Adrenal gland (tissue), 12 donors: ENCODE results near the gene SLC35F1. TPM values are rescaled to one million over a fixed set of nuclear protein-coding genes. Genes with fewer than 3 reads are reported as not detected.

Experiments used
- DNase-seq, 7 donors: peaks; one replicate each; pipeline ENCODE4 v3.0.0-alpha.2; 2019 to 2020
- H3K27ac ChIP-seq, 5 donors: fragments of 200-600 bp; sonication (generic) in 4 of 5; 1 replicate in 3 of 5; 2 replicates in 2 of 5; pipeline versions ENCODE4 v1.5.1 to v1.8.0; 2016 to 2020; ENCODE audit warnings: mild to moderate bottlenecking in 1 of 5
- H3K27me3 ChIP-seq: fragments of 200-600 bp; 2 replicates; pipeline ENCODE4 v1.8.0; 2021
- H3K36me3 ChIP-seq, 2 donors: fragments of 200-600 bp; replicated peaks in 1 of 2; 1 replicate in 1 of 2; 2 replicates in 1 of 2; pipeline versions ENCODE4 v1.5.1 to v1.8.0; 2018 to 2022
- H3K4me1 ChIP-seq, 2 donors: fragments of 200-600 bp; replicated peaks in 1 of 2; 1 replicate in 1 of 2; 2 replicates in 1 of 2; pipeline versions ENCODE4 v1.5.1 to v1.8.0; 2018 to 2021
- H3K4me3 ChIP-seq, 4 donors: fragments of 200-600 bp; sonication (generic) in 3 of 4; one replicate each; pipeline ENCODE4 v1.5.1; 2016 to 2018
- H3K9me3 ChIP-seq, 3 donors: fragments of 200-600 bp; sonication (generic) in 1 of 3; replicated peaks in 1 of 3; 1 replicate in 2 of 3; 2 replicates in 1 of 3; pipeline versions ENCODE4 v1.5.1 to v1.8.0; 2016 to 2021
- POLR2A ChIP-seq, 2 donors: fragments of 450-650 bp; IDR thresholded peaks; one replicate each; pipeline ENCODE4 v1.6.1; 2017; ENCODE audit warnings: antibody characterized with exemption in 2 of 2, mild to moderate bottlenecking in 2 of 2, moderate library complexity in 1 of 2
- WGBS, 4 donors: extraction: QIAGEN DNeasy Blood & Tissue Kit in 2 of 4; methylation state at CpG; one replicate each; pipeline versions ENCODE4 v1.1.5 to v1.1.7; 2013 to 2017; 5-methylcytosine and 5-hydroxymethylcytosine counted together
- intact Hi-C, 2 donors: fragments of 100-400 bp; cut with DNase I; formaldehyde crosslinking; loops; one replicate each; pipeline versions ENCODE4 v1.14.1 to v1.15.0; 2022 to 2023
- polyA plus RNA-seq, 3 donors: library from polyadenylated mRNA; stranded (reverse); fragments of 200-250 nt in 2 of 3; fragments of 350-450 nt in 1 of 3; fragmentation: Illumina TruSeq in 1 of 3; extraction: RNeasy Lipid Tissue Mini Kit (QIAGEN cat#74804) in 1 of 3; gene quantifications; one replicate each; pipeline ENCODE4 v1.2.3, GENCODE V29; 2013 to 2014
- total RNA-seq, 9 donors: library from RNA; depleted of rRNA in 4 of 9; stranded (reverse); fragments of >200 nt in 4 of 9; fragments of 120-200 nt in 1 of 9; fragmentation: NEBNext Ultra II Directional in 1 of 9; extraction: Animal tissue kit (Norgen Biotek cat#: 25700) in 1 of 9; gene quantifications; one replicate each; pipeline versions ENCODE4 v1.1.0 to v1.2.4, GENCODE V29; 2013 to 2023
- TF ChIP-seq, protein P1 (sequence below), 6 experiments: fragments of 450-650 bp in 4 of 6; fragments of 200-600 bp in 2 of 6; sonication (generic) in 1 of 6; IDR thresholded peaks; 1 replicate in 5 of 6; 2 replicates in 1 of 6; pipeline versions ENCODE4 v1.5.1 to v1.8.0; 2016 to 2021; ENCODE audit warnings: antibody characterized with exemption in 6 of 6, mild to moderate bottlenecking in 2 of 6, moderate library complexity in 1 of 6
- donor health status: healthy with polysubstance abuse.
- donor health status: Bipolar disorder and iron deficiency.
- donor health status: DM: yes; HTN: yes; CAD: no.
- donor health status: DM: no; HTN: no; CAD: no.
- donor health status: DM: no; HTN: no; CAD: no.
- donor health status: DM: yes; HTN: yes; CAD: no.

SLC35F1 gene
- total and polyA plus RNA-seq, 12 donors = 0.32 to 4.0 (median 1.7) TPM

DNA sequence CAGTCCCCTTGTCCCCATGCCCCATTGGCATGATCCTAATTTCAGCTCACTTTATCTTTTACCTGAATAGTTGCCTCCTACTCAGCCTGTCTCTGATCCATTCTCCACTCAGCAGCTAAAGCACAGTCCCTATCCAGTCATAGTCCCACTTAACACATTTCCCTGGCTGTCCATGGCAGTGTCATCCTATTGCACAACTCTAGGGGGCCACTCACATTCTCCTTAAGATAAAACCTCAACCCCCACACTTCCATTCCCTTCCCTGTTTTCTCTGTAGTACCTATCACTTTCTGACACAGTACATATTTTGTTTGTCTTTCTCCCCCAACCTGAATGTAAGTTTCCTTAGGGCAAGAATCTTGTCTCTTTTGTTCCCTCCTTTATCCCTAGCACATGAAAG, 420.2 kb downstream of the SLC35F1 start:
- Histone ChIP-seq H3K4me1 (no peaks in the 10 kb centered on the region), H3K4me3 (no peak overlapping the region), H3K27ac (no peak overlapping the region), H3K9me3 (no peaks in the 10 kb centered on the region), H3K27me3 (no peaks in the 10 kb centered on the region), H3K36me3 (no peaks in the 10 kb centered on the region)
- intact Hi-C loops = no loop called here
- no peak for DNase-seq
- TF ChIP-seq, protein P1, sequence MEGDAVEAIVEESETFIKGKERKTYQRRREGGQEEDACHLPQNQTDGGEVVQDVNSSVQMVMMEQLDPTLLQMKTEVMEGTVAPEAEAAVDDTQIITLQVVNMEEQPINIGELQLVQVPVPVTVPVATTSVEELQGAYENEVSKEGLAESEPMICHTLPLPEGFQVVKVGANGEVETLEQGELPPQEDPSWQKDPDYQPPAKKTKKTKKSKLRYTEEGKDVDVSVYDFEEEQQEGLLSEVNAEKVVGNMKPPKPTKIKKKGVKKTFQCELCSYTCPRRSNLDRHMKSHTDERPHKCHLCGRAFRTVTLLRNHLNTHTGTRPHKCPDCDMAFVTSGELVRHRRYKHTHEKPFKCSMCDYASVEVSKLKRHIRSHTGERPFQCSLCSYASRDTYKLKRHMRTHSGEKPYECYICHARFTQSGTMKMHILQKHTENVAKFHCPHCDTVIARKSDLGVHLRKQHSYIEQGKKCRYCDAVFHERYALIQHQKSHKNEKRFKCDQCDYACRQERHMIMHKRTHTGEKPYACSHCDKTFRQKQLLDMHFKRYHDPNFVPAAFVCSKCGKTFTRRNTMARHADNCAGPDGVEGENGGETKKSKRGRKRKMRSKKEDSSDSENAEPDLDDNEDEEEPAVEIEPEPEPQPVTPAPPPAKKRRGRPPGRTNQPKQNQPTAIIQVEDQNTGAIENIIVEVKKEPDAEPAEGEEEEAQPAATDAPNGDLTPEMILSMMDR (IDR thresholded peaks at IDR 0.05) = no peak
- no peak for TF ChIP-seq POLR2A (IDR thresholded peaks at IDR 0.05)

DNA sequence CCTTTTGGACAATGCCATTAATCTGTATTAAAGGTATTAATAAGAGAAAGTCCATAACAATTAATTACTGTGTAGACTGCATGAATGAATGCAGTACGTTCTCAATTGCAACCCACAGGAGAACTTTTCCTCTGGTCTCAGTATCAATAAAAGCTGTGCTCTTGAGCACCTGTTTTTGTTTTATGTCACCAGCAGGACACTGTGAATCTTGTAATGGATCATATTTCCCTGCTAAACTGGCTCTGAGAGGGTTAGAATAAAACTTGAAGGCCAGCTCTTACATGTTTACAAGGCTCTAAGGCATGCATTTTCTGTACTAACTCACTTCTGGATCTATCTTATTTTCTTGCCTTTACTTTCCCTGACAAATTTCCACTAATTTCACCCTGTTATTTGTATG, 426.7 kb downstream of the SLC35F1 start:
- Histone ChIP-seq H3K27me3 (no peaks in the 10 kb centered on the region), H3K4me3 (no peak overlapping the region), H3K36me3 (no peaks in the 10 kb centered on the region), H3K4me1 (no peaks in the 10 kb centered on the region), H3K27ac (no peak overlapping the region), H3K9me3 (no peaks in the 10 kb centered on the region)
- intact Hi-C loops = no loop called here
- no peak for DNase-seq
- WGBS, 4 donors = 84 to 95% (median 93%) methylated on average over 1 of the region's 1 CpG
- TF ChIP-seq POLR2A (IDR thresholded peaks at IDR 0.05) = no peak
- TF ChIP-seq, protein P1 (IDR thresholded peaks at IDR 0.05) = no peak

DNA sequence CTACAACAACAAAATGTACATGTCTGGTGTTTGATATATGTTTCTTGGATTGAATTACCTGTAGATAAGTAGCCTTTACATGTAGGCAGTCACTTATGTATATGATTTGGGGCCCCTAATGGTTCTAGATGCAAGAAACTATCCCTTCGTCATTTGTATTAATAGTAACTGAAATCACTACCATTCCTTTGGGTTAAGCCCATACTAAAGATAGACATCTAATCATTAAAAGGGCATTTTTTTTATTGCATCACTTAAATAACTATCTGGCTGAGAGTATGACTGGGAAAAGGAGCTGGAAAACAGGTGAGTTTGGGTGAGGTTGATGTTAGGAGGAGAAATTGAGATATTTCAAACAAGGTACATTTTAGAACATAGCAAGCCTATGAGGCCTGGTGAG, 427.6 kb downstream of the SLC35F1 start:
- TF ChIP-seq POLR2A (IDR thresholded peaks at IDR 0.05) = no peak
- DNase-seq = no peak
- WGBS, 4 donors = 80 to 97% (median 94%) methylated on average over 1 of the region's 1 CpG
- Histone ChIP-seq H3K27ac (no peak overlapping the region), H3K4me1 (no peaks in the 10 kb centered on the region), H3K9me3 (no peaks in the 10 kb centered on the region), H3K4me3 (no peak overlapping the region), H3K27me3 (no peaks in the 10 kb centered on the region), H3K36me3 (no peaks in the 10 kb centered on the region)
- intact Hi-C loops = no loop called here

DNA sequence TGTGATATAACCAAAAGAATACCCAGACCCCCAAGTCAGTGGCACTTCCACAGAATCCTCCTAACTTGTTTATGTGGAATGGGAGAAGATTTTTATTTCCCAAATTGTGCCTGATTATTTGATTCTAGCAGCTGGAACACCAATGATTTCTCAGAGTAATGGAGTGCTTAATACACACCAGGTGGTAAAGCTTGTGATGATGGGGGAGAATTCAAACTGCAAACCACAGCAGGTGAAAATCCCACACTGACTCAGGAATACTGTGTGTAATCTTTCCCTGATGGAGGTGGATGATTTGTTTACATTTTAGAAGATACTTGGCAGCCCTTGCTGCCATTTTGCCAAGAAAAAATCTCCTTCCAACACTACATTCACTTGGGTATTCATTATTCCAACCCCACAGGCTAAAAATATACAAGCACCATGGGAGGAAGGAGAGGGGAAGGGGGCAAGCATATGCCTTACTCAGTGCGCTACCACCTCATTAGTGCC, 428.3 kb downstream of the SLC35F1 start:
- no peak for DNase-seq
- Histone ChIP-seq H3K4me1 (no peaks in the 10 kb centered on the region), H3K4me3 (no peak overlapping the region), H3K9me3 (no peaks in the 10 kb centered on the region), H3K36me3 (no peaks in the 10 kb centered on the region), H3K27me3 (no peaks in the 10 kb centered on the region), H3K27ac (no peak overlapping the region)
- WGBS, 4 donors = 63 to 100% (median 100%) methylated on average over 1 of the region's 1 CpG
- intact Hi-C loops = no loop called here
- no peak for TF ChIP-seq POLR2A (IDR thresholded peaks at IDR 0.05)
- TF ChIP-seq, protein P1 (IDR thresholded peaks at IDR 0.05) = no peak

DNA sequence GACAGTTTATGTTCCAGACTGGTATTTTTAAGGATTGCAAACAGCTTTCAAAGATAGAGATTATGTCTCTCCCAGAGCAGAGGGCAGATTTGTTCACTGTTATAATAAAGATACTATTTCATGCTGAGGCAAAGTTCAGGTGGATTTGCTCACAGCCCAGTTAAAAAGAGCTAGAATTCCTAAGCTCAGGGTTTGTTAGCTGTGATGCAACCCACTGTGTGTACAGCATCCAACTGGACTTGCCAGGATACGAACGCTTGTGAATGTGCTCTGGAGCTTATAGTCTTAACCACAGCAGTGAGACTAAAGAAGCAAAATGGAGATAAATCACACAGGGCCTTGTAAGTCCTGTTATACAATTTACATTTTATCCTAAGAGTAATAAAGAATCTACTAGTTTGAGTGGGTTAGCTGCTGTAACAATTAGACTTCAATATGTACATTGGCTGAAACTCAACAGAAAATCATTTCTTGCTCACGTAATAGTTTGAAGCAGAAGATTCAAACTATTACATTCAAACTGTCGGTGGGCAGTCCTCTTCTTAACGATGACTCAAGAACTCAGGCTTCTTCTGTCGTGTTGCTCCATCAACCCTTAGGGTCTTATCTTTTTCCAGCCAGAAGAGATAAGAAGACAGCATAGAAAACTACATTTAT, 437.1 kb downstream of the SLC35F1 start:
- H3K4me1 ChIP-seq = no peaks in the 10 kb centered on the region
- TF ChIP-seq POLR2A (IDR thresholded peaks at IDR 0.05) = no peak
- TF ChIP-seq, protein P1 (IDR thresholded peaks at IDR 0.05) = no peak
- no peaks in the 10 kb centered on the region for H3K9me3 ChIP-seq
- intact Hi-C loops = no loop called here
- WGBS, 4 donors = 75 to 85% (median 80%) methylated on average over 6 of the region's 6 CpGs
- H3K4me3 ChIP-seq = no peak overlapping the region
- no peaks in the 10 kb centered on the region for H3K27me3 ChIP-seq
- DNase-seq = no peak
- H3K27ac ChIP-seq = no peak overlapping the region
- H3K36me3 ChIP-seq = no peaks in the 10 kb centered on the region
